Glomerular endothelial cell (primary cell): ENCODE measurements around the gene ABITRAM. TPM values are rescaled to one million over a fixed set of nuclear protein-coding genes. Genes with fewer than 3 reads are reported as not detected.
"Not testable (repeated sequence)": the region's sequence is repeated elsewhere in the genome, so short reads cannot be mapped to it uniquely, and the experiment has no call there.

Experiments used
- DNase-seq: peaks from one replicate; pipeline ENCODE4 v3.0.0-alpha.2; 2011; ENCODE audit warnings: low read depth, low spot score; ENCODE audit errors: extremely low read depth
- total RNA-seq: library from RNA; depleted of rRNA; stranded (reverse); fragments of >200 nt; gene quantifications from 2 replicates; pipeline ENCODE4 v1.2.3, GENCODE V29; 2015

Gene ABITRAM, protein sequence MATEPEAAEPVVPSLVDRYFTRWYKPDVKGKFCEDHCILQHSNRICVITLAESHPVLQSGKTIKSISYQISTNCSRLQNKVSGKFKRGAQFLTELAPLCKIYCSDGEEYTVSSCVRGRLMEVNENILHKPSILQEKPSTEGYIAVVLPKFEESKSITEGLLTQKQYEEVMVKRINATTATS
- 7.7 and 14.3 TPM in 2 replicates for total RNA-seq

DNA sequence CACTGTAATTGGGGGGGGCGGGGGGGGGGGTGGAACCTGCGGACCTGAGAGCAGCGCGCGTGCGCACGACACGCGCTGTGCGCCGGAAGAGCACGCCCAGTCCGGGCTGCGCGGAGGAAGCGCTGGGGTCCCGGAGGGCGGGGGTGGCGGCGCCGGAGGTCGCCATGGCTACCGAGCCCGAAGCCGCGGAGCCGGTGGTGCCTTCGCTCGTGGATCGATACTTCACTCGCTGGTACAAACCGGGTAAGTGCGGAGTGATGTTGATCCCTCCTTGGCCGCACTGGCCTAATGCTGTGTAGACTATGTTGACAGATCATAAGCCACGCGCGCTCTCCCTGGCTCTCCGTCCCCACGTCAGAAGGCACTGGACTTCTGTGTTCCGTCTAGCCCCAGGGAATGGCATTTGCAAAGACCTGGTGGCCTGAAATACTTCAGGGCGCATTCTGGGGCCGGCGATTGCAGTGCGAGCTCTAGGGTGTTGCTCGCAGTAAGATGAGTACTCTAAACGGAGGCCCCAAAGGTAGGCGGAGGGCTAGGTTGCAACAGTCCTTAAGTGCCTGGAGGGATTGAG, at the start of gene ABITRAM:
ABITRAM (plus strand) TSS at position 78 of the 571 bp plus-strand sequence; CDS start at position 165, 87 bp downstream.
- no peak for DNase-seq

DNA sequence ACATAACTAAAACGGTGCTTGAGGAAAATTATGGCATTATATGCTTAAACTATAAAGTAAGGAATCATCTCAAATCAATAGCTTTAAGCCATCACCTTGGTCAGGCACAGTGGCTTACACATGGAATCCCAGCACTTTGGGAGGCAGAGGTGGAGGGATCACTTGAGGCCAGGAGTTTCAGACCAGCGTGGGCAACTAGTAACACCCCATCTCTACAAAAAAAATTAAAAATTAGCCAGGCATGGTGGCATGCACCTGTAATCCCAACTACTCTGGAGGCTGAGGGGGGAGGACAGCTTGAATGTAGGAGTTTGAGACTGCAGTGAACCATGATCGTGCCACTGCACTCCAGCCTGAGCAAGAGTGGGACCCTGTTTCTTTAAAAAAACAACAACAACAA, 49.5 kb upstream of the ABITRAM start:
- no peak for DNase-seq

DNA sequence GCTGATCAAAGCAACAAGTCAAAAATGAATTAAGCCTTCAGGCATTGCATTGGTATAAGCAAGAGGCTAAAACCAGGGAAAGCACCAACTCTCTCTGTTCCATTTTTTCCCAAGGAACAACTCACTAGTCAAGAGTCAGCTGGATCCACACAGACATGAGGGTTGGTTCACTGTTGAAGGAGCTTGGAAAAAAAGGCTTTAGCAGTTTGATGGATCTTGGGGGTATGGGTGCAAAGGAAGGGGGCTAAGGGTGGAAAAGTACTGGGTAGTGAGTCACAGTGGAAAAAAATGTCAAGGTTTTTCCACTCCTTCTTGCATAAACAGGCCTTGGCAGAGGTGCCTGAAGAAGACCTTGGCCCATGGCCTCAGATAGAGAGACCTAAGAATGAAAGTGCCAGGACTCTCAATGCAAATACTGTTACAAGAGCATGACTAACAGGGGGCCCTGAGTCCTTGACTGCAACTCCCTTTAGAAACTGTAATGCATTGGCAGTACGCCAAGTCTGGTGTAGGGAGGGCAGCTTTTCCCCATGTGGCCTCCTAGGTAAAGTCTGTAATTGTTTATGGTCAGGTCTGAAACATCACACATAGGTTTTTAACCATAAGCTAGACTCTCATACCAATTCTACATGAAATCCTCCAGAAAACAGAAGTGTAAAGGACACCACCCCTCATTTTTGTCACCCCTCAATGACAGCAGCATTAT, 48.4 kb upstream of the ABITRAM start:
- DNase-seq: peak; percentile 50

DNA sequence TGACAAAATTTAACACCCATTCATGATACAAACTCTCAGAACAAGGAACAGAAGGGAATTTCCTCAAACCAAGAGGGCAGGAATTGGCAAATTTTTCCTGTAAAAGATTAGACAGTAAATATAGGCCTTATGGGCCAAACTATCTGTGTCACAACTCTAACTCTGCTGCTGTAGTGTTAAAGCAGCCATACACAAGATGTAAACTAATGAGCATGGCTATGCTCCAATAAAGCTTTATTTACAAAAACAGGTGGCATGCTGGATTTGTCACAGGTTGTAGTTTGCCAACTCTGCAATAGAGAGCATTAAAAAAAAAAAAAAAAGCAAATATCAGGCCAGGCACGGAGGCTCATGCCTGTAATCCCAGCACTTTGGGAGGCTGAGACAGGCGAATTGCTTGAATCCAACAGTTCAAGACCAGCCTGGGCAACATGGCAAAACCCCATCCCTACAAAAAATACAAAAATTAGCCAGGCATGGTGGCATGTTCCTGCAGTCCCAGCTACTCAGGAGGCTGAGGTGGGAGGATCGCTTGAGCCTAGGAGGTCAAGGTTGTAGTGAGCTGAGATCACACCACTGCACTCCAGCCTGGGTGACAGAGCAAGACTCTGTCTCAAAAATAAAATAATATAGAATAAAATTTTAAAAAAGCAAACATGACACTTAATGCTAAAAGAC, 47.5 kb upstream of the ABITRAM start:
- not testable (repeated sequence) for DNase-seq

DNA sequence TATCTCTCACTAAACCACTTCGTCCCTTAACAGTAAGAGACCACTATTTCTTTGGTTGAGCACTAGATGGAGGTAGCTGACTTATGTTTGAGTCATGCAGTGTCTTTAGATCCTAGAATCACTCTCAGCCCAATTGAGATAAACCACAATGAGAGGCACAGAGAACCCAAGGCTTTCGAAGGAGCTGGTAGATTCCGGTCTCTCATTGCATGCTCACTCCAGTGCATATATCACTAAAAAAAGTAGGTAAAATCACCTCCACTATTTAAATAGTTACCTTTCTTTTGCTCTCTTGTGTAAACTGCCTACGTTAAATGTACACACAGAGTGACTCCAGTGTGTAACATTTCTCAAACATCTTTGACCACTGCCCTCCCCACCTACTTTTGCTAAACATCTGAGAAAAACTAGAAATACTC, 44.5 kb upstream of the ABITRAM start:
- DNase-seq: no peak

DNA sequence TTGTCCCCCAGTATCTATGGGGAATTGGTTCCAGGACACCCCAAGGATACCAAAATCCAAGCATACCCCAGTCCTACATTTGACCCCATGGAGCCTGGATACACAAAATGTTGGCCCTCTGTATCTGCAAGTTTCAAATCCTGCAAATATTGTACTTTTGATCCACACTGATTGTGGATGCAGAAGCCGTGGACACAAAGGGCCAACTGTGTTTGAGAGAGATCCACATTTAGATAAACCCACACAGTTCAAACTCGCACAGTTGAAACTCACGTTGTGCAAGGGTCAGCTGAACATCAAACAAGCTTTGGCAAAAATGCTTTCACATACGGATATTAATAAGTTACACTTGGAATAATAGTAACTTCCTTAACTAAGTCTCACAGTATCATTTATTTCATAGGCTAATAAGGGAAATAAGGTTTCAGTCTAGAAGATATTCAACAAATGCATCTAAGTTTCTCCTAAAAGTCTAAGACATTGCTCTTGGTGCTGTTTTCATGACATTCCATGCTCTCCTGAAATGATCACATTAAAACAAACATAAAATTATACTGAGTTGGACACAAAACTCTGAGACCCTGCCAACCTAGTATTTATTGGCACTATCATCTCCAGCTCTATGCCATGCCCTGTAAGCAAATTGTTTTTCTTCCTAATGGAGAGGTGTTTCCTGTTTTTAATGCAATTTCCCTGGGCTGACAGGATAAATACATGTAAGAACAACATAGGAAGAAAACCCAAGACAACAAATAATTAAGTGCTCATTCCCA, 39.8 kb upstream of the ABITRAM start:
- no peak for DNase-seq

DNA sequence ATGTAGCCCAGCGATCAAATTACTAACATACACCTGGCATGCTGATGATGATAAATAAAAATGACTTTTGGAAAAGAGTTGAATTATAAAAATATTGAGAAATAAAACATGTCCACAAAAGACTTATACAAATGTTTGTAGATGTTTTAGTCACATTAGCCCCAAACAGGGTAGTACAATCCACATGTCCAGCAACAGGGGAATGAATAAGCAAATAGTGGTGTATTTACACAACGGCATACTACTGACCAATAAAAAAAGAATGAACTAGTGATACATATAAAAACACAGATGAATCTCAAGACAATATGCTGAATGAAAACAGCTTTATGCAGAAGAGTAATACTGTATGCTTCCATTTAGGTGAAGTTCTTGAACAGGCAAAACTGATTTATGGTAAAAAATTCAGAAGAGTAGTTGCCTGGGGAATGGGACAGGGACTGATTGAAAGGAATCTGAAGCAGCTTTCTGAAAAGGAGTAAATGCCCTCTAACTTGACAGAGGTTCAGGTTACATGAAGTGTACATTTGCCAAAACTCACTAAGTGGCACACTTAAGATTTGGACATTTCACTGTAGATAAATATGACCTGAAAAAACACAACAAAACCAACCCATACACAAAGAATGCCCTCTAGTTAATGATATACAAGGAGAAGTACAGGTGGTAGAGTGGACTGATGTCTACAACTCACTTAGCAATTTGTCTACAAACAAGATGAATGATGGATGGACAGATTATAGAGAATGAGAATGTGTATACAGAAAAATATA, 36.7 kb upstream of the ABITRAM start:
- DNase-seq: no peak

DNA sequence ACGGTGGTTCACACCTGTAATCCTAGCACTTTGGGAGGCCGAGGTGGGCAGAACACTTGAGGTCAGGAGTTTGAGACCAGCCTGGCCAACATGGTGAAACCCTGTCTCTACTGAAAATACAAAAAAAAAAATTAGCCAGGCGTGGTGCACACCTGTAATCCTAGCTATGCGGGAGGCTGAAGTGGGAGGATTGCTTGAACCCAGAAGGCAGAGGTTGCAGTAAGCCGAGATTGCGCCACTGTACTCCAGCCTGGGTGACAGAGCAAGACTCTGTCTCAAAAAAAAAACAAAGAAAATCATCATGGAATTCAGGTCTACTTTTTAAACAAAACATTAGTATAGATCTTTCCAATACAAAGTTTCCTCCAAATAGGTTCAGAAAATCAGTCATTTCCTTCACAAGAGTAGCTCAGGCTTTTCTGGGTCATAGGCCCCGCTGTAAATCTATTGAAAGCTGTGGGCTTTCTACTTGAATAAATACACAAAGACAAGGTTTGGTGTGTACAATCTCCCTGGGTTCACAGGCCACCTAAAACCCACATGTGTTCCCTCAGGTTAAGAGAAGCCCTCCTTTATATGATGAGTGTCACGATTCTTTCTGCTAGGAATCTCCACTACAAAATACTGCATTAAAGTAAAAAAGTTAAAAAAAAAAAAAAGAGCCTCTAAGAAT, 35.0 kb upstream of the ABITRAM start:
- DNase-seq: not testable (repeated sequence)

DNA sequence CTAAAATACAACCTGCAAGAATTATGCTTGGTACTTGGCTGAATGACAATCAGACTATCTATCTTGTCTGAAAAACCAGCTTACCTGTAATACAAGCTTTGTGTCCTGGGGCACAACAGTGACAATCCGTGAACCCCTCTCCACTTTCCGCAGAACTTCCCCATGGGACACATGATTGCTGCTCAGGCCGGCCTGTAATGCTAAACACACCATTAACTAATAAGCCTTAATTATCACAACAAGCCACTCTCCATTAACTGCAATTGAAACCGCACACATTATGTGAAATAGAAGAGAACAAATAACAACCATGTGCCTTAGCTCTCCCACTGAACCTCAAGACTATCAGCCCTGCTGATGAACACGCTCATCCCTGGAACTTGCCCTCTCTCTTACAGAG, 34.0 kb upstream of the ABITRAM start:
- DNase-seq: no peak

DNA sequence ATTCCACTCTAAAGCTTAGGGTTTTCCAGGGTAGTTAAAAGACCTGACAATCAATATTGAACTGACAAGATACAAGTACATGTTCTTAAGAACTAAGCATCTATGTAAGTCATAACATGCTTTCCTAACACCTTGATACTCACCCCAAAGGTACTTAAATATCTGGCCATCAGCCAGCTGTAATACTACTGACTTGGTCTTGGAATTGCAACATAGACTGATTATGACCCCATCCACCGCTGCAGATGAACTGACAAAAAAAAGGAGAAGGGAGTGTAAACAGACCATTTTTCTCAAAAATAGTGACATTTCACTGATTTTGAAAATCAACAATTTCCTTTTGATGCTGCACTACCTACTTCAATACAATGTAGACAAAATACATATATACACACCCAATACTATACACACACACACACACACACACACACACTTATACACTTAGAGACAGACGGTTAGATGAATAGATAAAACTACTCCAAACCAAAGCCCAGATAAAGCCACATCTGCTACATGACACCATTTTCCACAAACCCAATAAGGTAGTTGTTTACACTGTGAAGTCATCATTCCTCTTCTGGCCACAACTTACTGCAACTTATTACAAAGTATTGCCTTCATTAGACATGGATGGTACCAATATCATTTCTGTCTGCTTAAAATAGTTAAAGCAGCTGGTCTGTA, 30.6 kb upstream of the ABITRAM start:
- no peak for DNase-seq

DNA sequence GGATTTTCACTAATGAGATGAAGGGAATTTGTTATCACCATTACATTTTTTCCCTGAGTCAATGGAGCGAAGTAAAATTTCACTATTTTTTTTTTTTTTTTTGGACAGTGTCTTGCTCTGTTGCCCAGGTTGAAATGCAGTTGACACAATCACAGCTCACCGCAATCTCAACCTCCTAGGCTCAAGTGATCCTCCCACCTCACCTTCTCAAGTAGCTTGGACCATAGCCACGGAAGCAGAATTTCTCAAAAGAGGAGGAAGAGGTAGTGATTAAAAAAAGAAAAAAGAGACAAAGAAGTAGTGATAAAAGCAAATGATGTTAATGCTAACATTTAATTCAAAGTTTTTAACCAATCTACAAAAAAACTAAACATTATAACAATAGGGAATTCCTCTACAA, 30.0 kb upstream of the ABITRAM start:
- no peak for DNase-seq

DNA sequence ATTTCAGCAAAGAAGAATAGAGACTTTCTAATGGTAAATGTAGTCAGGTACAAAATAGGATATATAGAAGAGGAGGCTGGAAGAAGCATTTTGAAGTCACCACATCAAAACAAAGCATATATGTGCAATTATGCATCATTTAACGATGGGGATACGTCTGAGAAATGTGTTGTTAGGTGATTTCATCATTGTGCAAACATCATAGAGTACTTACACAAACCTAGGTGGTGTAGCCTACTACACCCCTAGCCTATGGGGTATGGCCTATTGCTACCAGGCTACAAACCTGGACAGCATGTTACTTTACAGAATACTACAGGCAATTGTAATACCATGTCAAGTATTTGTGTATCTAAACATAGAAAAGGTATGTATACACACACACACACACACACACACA, 28.7 kb upstream of the ABITRAM start:
- DNase-seq: no peak

DNA sequence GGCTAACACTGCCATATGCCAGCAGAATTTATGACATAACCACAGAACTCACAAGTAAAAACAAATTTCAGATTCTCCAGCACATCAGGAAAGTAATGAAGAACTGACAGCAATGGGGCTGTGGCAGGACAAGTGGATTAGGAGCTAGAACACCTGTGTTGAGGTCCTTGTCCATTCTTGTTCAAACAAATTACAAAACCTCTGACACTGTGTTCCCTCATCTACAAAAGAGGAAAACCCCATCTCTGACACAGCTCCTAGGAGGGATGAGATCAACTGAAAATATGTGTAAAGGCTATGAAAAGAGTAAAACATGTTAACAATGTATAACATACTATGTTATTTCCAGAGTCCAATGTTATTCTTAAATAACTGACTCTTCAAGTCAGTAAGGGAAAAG, 23.8 kb upstream of the ABITRAM start:
- no peak for DNase-seq

DNA sequence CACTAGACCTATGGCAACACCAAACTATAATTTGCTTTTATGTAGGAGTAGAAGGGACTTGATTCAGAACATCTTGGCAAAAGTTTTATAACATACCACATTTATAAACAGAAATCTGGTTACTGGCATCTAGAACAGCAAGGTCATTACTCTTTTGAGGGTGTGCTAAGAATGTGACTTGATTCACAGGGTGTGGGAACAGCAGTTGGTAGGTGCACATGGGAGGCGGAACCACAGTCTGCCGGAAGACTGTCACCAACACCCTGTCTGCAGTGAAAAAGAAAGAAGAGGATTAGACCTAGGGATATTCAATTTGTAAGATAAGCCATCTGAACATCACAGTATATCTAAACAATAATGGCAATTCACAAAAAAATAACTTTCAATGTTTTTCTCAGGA, 23.3 kb upstream of the ABITRAM start:
- no peak for DNase-seq

DNA sequence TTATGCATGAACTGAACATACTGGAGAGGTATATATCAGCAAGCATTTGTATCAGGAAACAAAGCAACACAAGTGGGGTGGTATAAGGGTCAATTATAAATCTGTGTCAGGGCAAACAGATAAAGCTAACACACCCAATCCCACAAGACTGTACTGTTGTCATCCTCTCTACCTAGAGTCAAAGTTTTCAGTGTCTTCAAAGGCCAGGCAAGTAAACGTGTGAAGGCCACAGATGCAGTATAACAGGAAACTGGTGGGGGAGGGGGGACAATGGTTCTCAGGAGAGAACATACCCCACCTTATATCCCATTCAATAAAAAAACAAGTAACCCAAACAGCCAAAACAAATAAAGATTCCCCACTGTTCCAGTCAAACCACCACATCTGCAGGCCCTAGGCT, 22.4 kb upstream of the ABITRAM start:
- no peak for DNase-seq

DNA sequence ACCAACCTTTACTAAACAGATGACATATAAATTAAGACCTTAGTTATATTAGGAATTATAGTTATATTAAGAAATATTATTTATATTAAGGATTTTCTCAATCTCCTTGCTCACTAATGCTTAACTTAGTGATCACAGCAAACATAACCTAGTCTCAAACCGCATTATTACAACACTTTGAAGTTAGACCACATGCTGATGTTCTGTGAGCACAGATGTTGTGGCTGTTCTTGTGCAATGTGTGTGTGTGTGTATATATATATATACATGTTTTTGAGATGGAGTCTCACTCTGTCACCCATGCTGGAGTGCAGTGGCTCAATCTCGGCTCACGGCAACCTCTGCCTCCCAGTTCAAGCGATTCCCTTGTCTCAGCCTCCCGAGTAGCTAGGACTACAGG, 20.8 kb upstream of the ABITRAM start:
- no peak for DNase-seq

DNA sequence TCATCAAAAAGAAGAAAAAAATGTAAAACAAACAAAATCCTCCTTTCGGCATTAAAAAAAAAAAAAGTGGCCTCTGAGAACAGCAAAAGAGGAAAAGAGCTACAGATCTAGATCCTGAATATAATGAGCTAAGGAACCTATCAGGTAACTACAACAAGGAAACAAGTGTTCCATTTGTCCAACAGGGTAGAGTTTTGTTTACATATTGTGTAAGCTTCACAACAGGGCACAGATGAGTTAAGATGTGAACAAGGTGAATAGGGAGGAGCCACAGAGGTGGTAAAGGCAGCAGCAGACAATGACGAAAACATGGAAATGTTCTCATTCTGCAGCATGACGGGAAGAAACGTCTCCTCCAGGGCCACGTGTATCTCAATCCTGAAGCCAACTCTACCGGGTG, 14.7 kb upstream of the ABITRAM start:
- DNase-seq: no peak

DNA sequence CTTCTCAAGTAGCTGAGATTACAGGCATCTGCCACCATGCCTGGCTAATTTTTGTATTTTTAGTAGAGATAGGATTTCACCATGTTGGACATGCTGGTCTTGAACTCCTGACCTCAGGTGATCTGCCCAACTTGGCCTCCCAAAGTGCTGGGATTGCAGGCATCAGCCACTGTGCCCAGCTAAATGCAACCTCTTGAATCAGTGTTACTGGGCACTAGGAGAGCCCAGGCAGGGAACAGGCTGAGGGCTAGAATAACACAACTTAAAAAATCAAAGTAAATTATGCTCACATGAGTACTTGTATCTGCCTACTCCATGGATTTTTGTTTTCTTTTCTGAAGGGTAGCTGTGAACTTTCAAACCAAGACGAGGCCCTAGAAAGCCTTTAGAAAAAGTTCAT, 13.8 kb upstream of the ABITRAM start:
- DNase-seq: not testable (repeated sequence)

DNA sequence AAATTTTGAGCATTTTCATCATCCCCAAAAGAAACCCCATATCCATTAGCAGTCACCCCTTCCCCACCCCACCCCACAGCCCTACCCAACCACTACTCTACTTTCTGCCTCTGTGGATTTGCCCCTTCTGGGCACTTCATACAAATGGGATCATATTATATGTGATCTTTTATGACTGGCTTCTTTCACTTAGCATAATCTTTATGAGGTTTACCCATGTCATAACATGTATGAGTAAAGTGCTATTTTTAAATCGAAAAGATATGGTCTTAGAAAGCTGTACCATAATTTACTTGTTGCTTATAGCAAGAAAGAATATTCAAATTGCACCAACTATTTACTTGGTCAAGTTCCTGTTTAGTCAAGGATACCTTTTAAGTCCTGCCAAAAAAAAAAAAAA, 13.0 kb upstream of the ABITRAM start:
- DNase-seq: no peak
